HG02884 (cell line): ENCODE results near the gene NIPAL3.
"Not testable (repeated sequence)": the region's sequence is repeated elsewhere in the genome, so short reads cannot be mapped to it uniquely, and the experiment has no call there.

Source experiments
- ATAC-seq: cut with Tn5 transposase; IDR thresholded peaks from one replicate; pipeline ENCODE4 v1.9.1; 2021; ENCODE audit warnings: mild to moderate bottlenecking, moderate library complexity; ENCODE audit not compliant: unreplicated experiment

NIPAL3 gene

DNA sequence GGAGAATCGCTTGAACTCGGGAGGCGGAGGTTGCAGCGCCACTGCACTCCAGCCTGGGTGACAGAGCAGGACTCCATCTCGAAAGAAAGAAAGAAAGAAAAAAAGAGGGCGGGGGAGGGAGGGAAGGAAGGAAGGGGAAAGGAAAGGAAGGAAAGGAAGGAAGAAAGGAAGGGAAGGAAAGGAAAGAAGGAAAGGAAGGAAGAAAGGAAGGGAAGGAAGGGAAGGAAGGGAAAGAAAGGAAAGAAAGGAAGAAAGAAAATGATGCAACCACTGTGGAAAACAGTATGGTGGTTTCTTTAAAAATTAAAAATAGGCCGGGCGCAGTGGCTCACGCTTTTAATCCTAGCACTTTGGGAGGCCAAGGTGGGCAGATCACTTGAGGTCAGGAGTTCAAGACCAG lies 71.9 kb downstream of the NIPAL3 start:
- ATAC-seq: no peak

DNA sequence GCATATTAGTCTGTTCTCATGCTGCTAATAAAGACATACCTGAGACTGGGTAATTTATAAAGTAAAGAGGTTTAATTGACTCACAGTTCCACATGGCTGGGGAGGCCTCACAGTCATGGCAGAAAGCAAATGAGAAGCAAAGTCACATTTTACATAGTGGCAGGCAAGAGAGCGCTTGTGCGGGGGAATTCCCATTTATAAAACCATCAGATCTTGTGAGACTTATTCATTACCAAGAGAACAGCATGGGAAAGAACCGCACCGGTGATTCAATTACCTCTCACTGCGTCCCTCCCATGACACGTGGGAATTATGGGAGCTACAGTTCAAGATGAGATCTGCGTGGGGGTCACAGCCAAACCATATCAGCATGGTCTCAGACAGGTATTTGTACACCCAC lies 72.6 kb downstream of the NIPAL3 start:
- not testable (repeated sequence) for ATAC-seq

DNA sequence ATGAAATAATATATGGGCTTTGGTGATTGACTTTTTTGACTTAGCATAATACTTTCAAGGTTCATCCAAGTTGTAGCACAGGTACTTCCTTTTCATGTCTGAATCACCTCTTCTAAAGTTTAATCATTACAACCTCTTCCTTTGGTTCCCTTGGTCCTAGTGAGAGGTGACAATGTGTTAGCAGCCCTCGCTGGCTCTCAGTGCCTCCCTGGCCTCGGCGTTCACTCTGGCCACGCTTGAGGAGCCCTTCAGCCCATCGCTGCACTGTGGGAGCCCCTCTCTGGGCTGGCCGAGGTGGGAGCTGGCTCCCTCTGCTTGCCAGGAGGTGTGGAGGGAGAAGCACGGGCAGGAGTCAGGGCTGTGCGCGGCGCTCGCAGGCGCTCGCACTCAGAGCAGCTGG lies 74.1 kb downstream of the NIPAL3 start:
- no peak for ATAC-seq

DNA sequence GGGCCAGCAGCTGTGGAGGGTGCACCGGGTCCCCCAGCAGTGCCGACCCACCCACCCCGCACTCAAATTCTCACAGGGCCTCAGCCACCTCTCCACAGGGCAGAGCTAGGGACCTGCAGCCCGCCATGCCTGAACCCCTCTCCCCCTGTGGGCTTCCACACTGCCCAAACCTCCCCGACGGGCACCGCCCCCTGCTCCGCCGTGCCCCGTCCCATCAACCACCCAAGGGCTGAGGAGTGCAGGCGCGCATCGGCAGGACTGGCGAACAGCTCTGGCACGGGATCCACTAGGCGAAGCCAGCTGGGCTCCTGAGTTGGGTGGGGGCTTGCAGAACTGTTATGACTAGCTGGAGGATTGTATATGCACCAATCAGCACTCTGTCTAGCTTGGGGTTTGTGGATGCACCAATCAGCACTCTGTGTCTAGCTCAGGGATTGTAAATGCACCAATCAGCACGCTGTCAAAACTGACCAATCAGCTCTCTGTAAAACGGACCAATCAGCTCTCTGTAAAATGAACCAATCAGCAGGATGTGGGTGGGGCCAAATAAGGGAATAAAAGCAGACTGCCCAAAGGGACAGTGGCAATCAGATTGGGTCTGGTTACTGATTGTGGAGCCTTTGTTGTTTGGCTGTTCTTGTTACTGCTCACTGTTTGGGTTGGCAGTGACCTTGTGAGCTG lies 74.6 kb downstream of the NIPAL3 start:
- ATAC-seq: no peak

DNA sequence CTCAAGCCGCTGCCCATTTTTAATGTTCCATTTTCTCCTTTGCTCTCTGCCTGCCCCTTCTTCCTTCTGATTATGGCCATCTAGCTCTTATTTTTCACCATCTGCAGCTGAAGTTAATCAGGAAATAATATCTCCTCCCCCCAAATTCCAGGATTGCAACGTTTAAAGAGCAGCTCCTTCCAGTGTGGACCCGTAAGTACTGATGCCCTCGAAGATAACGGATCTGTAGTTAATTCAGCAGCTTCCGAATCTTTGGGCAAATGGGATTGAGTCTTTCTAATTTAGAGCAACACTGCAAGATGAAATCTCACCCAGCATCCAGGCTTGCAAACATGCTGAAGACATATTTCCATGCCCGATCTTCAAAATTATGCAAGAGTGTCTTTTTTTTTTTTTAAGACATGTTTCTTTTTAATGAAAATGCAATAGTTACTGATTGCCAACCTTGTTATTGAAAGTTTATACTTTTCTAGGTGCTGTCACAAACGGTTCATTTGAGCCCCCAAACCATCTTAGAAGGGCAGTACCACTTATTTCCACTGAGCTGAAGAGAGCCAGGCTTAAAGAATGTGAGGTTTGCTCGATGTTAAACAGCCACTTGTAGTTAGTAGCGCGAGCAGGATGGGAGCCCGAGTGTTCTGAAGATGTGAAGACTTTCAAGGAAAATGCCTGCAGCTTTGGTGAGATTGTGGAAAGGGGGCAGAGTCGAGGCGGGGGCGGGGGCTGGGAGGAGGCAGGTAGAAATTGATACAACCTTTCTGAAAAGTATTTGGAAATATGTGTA lies 76.2 kb downstream of the NIPAL3 start:
- no peak for ATAC-seq

DNA sequence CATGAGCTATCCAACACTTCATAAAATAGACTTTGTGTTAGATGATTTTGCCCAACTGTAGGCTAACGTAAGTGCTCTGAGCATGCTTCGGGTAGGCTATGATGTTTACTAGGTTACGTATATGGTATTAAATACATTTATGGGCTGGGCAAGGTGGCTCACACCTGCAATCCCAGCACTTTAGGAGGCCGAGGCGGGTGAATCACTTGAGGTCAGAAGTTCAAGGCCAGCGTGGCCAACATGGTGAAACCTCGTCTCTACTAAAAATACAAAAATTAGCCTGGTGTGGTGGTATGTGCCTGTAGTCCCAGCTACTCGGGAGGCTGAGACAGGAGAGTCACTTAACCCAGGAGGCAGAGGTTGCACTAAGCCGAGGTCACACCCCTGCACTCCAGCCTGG lies 77.3 kb downstream of the NIPAL3 start:
- not testable (repeated sequence) for ATAC-seq

DNA sequence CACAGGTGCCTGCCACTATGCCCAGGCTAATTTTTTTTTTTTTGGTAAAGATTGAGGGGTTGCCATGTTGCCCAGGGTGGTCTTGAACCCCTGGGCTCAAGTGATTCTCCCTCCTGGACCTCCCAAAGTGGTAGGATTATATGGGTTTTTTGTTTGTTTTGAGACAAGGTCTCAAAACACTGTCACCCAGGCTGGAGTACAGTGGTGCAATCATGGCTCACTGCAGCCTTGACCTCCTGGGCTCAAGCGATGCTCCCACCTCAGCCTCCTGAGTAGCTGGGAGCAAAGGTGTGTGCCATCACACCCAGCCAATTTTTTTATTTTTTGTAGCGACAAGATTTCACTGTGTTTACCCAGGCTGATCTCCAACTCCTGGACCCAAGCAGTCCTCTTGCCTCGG lies 78.2 kb downstream of the NIPAL3 start:
- no peak for ATAC-seq

DNA sequence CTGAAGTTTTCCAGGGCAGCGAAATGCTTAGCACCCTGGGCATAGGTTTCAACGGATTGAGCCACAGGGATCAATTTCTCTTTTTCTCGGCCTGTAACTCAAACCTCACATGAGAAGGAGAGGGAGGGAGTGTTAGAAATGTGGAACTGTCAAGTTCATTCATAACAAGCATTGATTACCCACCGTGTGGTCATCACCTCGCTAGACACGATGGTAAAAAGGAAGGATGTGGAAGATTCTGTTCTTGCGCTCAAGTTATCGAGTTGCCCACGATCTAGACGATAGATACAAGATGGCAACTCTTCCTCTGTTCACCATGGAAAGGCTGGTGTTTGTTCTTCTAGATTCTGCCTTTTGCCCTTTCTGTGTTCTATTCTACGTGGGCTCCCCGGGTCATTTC lies 83.0 kb downstream of the NIPAL3 start:
- no peak for ATAC-seq

DNA sequence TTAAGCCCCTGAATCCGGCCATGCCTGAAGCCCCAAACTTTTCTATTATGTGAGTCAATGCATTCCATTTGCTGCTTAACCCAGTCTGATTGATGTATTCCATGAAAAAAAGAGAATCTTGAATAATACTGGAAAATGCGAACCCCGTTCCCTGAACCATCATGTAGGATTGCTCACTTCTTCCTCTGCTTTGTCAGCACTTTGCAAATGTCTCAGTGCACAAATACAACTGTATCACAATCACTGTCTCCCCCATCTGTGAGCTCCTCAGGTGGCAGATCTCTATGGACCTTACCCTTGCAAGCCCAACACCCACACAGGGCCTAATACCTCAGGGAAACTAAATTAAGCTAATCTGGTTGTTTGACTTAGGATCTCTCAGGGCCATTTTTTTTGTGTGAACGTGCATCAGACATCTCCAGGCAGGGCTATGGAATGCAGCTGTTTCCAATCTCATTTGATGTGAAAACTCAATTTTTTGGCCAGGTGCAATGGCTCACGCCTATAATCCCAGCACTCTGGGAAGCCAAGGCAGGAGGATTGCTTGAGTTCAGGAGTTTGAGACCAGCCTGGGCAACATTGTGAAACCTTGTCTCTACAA lies 84.9 kb downstream of the NIPAL3 start:
- ATAC-seq: no peak

DNA sequence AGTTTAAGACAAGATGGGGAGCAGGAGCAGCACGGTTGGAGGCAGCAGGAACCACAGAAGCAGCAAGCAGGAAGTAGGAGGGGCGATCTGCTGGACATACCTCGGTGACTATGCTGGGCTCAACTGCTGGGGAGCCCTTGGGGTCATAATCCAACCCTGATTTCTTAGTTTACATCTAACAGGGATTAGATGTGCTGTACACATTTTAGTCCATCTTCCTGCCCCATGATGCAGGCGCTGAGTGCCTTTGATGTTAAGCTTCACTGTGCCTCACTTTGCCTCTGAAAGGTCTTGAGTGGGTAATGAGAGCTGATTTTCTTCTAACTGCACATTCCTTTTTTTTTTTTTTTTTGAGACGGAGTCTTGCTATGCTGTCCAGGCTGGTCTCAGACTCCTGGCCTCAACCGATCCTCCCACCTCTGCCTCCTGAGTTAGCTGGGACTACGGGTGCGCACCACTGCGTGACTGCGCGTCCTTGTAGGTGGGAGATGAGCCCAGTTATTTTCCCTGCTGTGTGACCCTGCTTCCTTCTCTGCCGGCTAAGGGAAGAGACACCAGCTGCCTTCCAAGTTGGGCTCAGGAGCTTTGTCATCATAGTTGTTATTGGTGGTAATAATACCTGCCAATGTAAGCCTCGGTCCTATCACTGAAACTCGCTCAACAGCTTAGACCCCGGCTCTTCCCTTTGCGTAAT lies 85.9 kb downstream of the NIPAL3 start:
- ATAC-seq: no peak

DNA sequence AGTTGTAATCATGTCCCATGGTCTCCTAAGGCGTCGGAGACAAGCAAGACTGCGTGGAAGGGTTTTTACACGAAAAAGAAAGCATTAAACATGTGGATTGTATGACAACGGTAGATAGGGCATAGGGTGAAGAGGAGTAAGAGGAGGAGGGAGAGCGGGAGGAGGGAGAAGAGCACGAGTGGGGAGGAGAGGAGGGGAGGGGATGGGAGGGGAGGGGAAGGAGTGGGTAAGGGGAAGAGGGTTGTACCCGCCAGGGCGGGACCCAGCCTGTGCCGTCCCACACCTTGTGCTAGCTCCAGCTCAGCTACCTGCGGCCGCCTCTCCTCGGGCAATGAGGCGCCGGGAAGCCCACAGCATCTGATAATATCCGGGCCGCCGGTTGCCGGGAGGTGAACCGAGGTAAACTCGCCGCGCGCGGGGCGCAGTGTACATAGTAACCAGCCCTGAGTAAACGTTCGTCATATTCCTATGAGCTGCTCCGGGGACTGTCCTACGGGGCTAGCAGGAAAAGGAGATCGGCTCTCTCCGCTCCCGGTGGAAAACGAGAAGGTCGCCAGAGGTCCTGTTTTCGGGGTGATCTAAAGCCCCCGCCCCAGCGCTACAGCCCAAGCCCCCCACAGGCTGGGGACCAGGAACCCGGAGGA lies 86.6 kb downstream of the NIPAL3 start:
- peak; percentile 23 for ATAC-seq

DNA sequence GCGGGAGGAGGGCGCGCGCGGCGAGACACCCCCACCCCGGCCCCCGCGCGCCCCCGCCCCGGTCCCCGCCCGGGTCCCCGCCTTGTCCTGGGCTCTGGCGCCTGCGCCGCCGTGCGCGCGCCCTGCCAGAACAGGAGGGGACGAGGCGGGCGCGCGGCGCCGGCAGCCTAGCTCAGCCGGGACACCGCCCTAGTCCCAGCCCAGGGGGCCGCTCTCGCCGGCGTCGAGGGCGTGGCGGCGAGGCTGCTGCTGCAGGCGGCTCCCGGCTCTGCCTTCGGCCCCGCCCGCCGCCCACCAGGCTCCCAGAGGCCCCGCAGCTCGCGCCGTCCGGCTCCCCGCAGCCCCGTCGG lies 87.1 kb downstream of the NIPAL3 start, which contains the start of gene RCAN3:
RCAN3 (plus strand) TSS at position 128 of the 350 bp plus-strand sequence. CDS start 11,537 bp downstream, outside the sequence.
- ATAC-seq: peak; percentile 59

DNA sequence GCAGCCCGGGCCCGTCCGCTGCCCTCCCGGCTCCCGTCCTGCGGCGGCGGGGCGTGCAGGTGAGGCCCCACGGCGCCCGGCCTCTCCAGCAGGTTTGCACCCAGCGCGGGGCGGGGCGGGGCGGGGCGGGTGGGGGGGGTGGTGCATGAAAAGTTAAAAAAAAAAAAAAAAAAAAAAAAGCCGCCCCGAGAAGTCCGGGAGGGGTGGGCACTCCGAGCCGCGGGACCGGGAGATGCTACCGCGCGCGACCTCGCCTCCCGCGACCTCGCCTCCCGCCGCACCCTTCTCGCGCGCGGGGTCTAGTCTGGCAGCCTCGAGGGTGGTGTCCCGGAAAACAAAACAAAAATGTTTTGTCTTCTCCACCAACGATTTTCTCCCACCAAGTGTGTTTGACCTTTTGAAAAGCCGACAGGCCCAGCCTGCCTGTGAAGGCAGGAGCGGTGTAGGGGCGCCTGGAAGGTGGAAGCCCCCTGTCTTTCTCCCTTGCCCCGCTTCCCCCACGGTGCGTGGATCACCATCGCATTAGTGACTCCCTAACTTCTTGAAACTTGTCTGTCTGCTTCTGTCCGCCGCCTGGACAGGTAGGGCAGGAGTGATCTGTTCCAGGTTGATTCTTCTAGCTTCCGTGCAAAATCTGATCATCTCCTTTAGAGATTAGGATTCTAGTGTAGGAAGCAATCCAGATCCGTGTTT lies 87.6 kb downstream of the NIPAL3 start:
- no peak for ATAC-seq

DNA sequence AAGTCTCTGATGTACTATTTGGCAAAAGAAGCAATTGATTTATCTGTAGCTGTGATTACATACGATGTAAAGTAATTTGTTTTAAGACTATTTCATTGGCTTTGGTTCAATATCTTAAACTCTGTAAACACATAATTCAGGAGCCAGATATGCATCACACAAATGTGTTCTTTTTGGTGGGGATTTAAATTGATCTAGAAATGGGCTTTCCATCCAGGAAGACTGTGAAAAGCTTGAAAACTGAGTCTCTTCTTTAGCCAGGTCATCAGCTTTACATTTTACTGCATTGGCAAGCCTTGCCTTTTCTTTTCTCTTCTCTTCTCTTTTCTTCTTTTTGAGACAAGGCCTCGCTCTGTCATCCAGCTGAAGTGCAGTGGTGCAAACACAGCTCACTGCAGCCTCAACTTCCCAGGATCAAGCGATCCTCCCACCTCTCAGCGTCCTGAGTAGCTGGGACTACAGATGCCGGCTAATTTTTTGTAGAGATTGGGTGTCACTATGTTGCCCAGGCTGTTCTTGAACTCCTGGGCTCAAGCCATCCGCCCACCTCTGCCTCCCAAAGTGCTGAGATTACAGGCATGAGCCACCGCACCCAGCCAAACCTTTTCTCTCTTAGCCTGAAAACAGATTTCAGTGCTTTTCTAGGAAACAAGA lies 88.4 kb downstream of the NIPAL3 start:
- no peak for ATAC-seq

DNA sequence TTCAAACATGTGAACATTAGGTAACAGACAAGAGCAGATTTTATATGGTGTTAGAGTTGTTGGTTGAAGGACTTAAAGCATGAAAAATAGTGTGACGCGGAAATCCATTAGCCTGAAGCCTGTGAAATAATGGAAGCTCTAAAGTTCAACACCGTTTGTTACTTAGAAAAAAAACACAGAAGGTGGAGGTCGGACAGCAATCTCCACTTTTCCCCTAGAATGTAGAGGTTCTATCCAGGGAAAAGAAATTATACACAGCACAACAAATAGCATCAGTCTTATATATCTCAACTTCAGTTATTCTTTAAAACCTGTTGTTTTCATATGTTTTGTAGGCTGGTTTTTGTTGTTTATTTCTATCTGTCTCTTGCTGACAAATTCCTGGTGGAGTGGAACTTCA lies 89.0 kb downstream of the NIPAL3 start:
- ATAC-seq: no peak

DNA sequence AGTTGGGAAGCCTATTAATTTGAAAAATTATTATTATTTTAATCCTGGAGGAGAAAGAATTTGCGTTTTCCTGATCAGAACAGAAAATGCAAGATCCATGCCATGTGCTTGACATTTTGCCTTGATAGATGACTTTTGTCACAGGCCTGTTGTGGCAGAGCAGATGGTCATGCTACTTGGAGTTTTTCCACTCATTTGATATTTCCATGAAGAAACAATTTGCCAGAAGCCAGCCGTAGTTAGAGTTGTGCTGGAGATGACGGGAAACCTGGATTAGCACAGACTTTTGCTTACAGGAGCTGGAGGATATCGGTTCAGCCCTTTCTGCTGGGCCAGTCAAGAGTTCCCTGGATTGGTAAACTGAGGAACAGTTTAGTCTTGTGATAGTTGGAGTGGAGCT lies 90.2 kb downstream of the NIPAL3 start:
- no peak for ATAC-seq

DNA sequence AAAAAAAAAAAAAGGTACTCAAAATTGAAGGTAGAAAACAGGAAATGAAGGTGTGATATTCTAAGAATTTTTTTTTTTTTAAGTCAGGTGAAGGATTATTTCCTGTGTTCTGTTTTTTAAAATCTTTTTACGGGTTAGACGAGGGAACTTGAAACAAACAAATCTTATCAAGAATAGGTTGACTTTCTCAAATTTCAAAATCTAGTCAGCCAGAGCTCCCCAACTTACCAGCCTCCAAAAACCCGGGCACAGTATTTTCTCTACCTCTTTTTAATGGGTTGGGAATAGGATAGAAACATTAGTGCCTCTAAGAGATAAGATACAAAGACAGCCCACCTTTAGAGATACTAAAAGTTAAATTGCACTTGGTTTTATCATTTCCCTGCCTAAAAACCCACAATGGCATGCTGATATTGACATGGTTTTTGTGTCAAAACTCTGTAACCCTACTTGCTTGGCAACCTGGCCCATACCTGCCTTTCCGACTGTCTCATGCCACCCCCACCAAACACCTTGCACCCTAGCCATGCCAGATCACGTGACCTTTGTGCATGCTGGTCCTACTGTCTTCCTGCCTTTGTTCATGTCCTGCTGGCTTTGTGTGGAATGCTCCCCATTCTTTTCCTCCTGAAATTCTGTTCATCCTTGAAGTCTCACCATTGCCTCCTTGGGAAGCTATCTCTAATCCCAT lies 91.2 kb downstream of the NIPAL3 start:
- no peak for ATAC-seq

DNA sequence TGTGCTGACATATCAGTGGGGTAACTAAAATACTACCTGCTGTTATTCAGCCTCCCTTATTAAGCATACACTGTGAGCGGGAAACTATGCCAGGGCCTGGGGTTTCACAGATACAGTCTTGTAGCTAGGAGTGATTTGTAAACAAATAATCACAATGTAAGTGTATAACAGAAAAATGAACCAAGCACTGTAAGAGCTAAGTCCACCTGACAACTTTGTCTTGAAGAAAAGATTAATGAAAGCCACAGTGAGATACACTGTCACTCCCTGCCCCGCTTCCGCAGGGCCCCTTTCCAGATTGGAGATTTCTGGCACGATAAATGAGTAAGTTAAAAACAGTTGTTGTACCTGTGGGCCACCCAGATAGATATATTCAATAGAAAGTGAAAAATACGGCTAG lies 91.8 kb downstream of the NIPAL3 start:
- ATAC-seq: no peak

DNA sequence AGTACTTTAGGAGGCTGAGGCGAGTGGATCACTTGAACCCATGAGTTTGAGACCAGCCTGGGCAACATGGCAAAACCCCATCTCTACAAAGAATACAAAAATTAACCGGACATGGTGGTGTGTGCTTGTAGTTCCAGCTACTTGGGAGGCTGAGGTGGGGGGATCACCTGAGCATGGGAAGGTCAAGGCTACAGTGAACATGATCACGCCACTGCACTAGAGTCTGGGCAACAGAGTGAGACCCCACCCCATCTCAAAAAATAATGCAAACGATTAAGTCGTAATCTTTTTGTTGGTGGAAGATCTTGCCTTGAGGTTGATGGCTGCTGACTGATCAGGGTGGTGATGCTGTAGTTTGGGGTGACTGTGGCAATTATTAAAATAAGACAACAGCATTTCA lies 93.3 kb downstream of the NIPAL3 start:
- no peak for ATAC-seq
